ENCODE results near the gene MALAT1.

DNA sequence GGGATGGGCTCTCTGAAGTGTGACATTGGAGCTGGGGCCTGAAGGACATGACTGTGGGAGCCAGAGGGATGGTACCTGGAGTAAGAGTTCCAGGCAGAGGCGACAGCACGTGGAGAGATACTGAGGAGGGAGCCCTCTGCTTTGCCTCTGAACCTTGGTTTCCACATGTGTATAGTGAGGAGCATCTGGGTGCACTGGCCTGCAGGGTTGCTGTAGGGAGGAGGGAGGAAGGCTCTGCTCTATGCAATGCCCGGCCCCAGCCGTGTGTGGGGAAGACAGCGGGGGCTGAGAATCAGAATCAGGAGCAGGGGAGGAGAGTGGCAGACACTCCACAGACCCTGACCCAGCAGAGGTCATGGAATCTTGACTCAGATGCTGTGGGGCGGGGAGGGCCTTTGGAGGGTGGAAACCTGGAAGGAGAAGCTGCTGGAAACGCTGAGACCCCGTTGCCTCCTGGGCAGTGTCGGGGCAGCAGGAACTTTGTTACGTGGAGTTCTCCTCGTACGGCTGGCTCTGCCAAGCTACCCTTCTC lies 30.0 kb downstream of the MALAT1 start:
- TF ChIP-seq, protein P1, sequence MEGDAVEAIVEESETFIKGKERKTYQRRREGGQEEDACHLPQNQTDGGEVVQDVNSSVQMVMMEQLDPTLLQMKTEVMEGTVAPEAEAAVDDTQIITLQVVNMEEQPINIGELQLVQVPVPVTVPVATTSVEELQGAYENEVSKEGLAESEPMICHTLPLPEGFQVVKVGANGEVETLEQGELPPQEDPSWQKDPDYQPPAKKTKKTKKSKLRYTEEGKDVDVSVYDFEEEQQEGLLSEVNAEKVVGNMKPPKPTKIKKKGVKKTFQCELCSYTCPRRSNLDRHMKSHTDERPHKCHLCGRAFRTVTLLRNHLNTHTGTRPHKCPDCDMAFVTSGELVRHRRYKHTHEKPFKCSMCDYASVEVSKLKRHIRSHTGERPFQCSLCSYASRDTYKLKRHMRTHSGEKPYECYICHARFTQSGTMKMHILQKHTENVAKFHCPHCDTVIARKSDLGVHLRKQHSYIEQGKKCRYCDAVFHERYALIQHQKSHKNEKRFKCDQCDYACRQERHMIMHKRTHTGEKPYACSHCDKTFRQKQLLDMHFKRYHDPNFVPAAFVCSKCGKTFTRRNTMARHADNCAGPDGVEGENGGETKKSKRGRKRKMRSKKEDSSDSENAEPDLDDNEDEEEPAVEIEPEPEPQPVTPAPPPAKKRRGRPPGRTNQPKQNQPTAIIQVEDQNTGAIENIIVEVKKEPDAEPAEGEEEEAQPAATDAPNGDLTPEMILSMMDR (IDR thresholded peaks at IDR 0.05; ENCODE audit: low read length) = no peak
- no peak for TF ChIP-seq EZH2 (optimal IDR thresholded peaks at IDR 0.05; ENCODE audit: low read depth, low read length)

Measured in MM.1S (cell line).